Adipocyte (in vitro differentiated cells): ENCODE data around the gene SLIT3.

ENCODE experiments used
- DNase-seq: peaks from one replicate; pipeline ENCODE4 v3.0.0-alpha.2; 2015; ENCODE audit warnings: low read depth
- H3K27me3 ChIP-seq: replicated peaks from 2 replicates; pipeline ENCODE4 v1.7.0; 2013; ENCODE audit warnings: mild to moderate bottlenecking, low read length, moderate library complexity; ENCODE audit not compliant: control insufficient read depth, insufficient read depth
- H3K36me3 ChIP-seq: 2 replicates; pipeline ENCODE4 v1.7.0; 2013; ENCODE audit warnings: low read length, mild to moderate bottlenecking, moderate library complexity; ENCODE audit not compliant: control insufficient read depth, insufficient read depth, severe bottlenecking
- H3K4me1 ChIP-seq: 2 replicates; pipeline ENCODE4 v1.7.0; 2013; ENCODE audit warnings: mild to moderate bottlenecking, low read length, moderate library complexity; ENCODE audit not compliant: control insufficient read depth, insufficient read depth
- H3K4me3 ChIP-seq: 2 replicates; pipeline ENCODE4 v1.7.0; 2013; ENCODE audit warnings: mild to moderate bottlenecking, low read length, moderate library complexity
- H3K9ac ChIP-seq: 2 replicates; pipeline ENCODE4 v1.7.0; 2013; ENCODE audit warnings: mild to moderate bottlenecking, low read length, moderate library complexity
- H3K9me3 ChIP-seq: 2 replicates; pipeline ENCODE4 v1.7.0; 2013; ENCODE audit warnings: mild to moderate bottlenecking, low read length, moderate library complexity; ENCODE audit not compliant: control insufficient read depth

SLIT3 gene

GRCh38 chr5:168916852-168917251 lies 384.1 kb downstream of the SLIT3 start:
- peak overlapping the region; percentile 62 for H3K4me3 ChIP-seq
- H3K27me3 ChIP-seq = no peaks in the 10 kb centered on the region
- no peak for DNase-seq
- H3K9ac ChIP-seq = peak overlapping the region; percentile 8
- no peaks in the 10 kb centered on the region for H3K36me3 ChIP-seq
- H3K9me3 ChIP-seq = no peaks in the 10 kb centered on the region
- H3K4me1 ChIP-seq = peaks cover 20% of the 10 kb centered on the region

DNA sequence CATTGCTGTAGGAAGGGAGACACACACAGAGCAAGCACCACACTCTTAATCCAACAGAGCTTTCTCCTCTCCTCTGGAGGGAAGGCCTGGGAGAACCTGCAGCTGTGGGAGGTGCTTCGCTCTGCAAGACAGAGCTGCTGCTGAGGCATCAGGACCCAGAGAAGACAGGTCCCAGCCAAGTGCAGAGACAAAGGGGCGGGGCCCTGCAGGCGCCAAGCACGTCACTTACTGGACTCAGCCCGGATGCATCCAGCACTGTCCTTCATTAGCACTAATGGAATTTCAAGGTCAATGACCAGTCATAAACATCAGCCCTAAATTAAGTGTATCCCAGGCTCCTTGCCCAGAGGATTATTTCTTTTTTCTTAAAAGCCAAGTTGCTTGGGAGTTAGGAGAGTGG lies 384.7 kb downstream of the SLIT3 start:
- H3K9me3 ChIP-seq = no peaks in the 10 kb centered on the region
- DNase-seq = no peak
- H3K4me1 ChIP-seq = peaks cover 20% of the 10 kb centered on the region

DNA sequence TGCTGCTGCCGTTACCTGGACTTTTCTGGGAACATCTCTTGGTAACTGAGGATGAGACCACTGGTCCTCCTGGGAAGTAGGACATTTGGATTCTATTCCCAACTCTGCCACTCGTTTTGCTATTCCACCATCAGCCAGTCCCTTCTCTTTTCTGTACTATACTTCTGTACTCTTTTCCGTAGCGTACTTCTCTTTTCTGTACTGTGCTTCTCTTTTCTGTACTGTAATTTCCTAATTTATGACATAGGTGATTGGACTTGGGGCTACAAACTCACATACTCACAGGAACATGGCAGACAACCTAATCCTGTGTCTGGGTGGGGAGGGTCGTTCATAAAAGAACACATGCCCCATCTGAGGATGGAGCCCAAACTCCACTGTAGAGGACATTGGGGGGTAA lies 386.4 kb downstream of the SLIT3 start:
- no peak overlapping the region for H3K9ac ChIP-seq
- H3K4me1 ChIP-seq = peaks cover 20% of the 10 kb centered on the region
- no peaks in the 10 kb centered on the region for H3K27me3 ChIP-seq
- H3K4me3 ChIP-seq = no peak overlapping the region
- H3K9me3 ChIP-seq = no peaks in the 10 kb centered on the region
- no peaks in the 10 kb centered on the region for H3K36me3 ChIP-seq
- DNase-seq = no peak

More for the DNA sequence above, 384.7 kb downstream of the SLIT3 start:
- peak overlapping the region; percentile 8 for H3K9ac ChIP-seq
- H3K4me3 ChIP-seq = peak overlapping the region; percentile 62
- H3K27me3 ChIP-seq = no peaks in the 10 kb centered on the region
- H3K36me3 ChIP-seq = no peaks in the 10 kb centered on the region

DNA sequence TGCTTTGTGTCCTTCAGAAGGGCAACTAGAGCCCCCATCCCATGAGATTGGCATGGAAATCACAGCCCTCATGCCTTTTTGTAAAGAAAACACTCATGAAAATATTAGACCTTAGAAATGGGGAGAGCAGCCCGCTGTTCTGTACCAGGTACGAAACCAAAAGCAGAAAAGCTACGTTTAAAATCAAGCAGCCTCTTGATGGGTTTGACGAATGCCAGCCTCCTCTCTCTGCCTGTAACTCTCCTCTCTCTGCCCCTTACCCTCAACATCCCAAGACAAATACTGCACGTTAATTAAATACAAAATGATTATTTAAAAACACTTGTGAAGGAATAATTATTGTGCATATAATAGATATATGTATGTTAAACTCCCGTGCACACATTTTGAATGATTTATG lies 390.1 kb downstream of the SLIT3 start:
- Histone ChIP-seq H3K4me3 (no peak overlapping the region), H3K9ac (no peak overlapping the region), H3K9me3 (no peaks in the 10 kb centered on the region), H3K27me3 (no peaks in the 10 kb centered on the region), H3K4me1 (peaks cover 5% of the 10 kb centered on the region), H3K36me3 (no peaks in the 10 kb centered on the region)
- DNase-seq = no peak

DNA sequence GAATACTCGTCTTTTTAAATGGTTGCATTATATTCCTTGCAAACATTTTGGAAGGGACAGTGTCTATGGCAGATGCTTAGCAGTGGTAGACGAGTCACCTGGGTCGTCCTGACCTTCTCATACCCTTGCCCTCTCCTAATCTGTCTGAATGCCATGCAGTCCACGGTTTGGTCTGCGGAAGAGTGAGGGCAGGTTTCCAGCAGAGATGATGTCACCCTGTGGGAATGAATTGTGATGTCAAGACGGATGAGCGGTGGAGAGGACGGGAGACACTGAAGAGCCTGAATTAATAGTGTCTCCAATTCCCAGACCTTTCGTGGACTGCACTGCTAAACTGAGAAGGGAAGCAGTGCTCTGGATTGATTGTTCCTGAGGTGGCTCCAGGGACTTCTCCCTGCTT lies 392.7 kb downstream of the SLIT3 start:
- H3K9me3 ChIP-seq = no peaks in the 10 kb centered on the region
- no peak for DNase-seq
- peaks cover 3% of the 10 kb centered on the region for H3K4me1 ChIP-seq
- no peak overlapping the region for H3K9ac ChIP-seq
- H3K27me3 ChIP-seq = no peaks in the 10 kb centered on the region
- H3K36me3 ChIP-seq = no peaks in the 10 kb centered on the region
- H3K4me3 ChIP-seq = no peak overlapping the region

GRCh38 chr5:168903061-168903460 lies 397.9 kb downstream of the SLIT3 start:
- Histone ChIP-seq H3K9ac (no peak overlapping the region), H3K4me3 (no peak overlapping the region), H3K36me3 (no peaks in the 10 kb centered on the region), H3K9me3 (no peaks in the 10 kb centered on the region), H3K27me3 (no peaks in the 10 kb centered on the region), H3K4me1 (peaks cover 1% of the 10 kb centered on the region)
- DNase-seq = no peak

DNA sequence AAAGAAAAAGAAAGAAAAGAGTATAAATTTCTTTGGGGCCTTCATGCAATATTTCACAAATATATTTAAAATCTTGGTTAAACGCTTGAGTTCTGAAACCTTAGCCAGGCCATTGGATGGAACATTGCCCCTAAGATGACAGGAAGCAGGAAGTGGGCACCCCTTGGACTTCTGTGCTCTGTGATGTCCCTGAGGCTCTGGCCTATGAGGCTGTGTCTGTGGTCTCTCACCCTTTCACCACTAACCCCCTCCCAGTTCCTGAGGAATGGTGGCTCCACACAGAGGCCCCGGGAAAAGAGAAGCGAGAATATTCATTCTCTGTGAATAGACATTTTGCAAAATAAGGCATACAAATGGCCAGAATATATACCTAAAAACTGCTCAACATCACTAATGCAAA lies 401.3 kb downstream of the SLIT3 start:
- no peak for DNase-seq
- H3K9me3 ChIP-seq = no peaks in the 10 kb centered on the region
- H3K9ac ChIP-seq = no peak overlapping the region
- no peaks in the 10 kb centered on the region for H3K4me1 ChIP-seq
- no peak overlapping the region for H3K4me3 ChIP-seq
- no peaks in the 10 kb centered on the region for H3K27me3 ChIP-seq
- no peaks in the 10 kb centered on the region for H3K36me3 ChIP-seq

GRCh38 chr5:168899264-168899663 lies 401.7 kb downstream of the SLIT3 start:
- no peak for DNase-seq
- Histone ChIP-seq H3K4me1 (no peaks in the 10 kb centered on the region), H3K9ac (no peak overlapping the region), H3K36me3 (no peaks in the 10 kb centered on the region), H3K9me3 (no peaks in the 10 kb centered on the region), H3K4me3 (no peak overlapping the region), H3K27me3 (no peaks in the 10 kb centered on the region)

- H3K4me3 ChIP-seq = no peak overlapping the region
- no peaks in the 10 kb centered on the region for H3K27me3 ChIP-seq
- H3K9ac ChIP-seq = no peak overlapping the region
- H3K9me3 ChIP-seq = no peaks in the 10 kb centered on the region
- DNase-seq = peak; percentile 1
- peaks cover 5% of the 10 kb centered on the region for H3K4me1 ChIP-seq
- no peaks in the 10 kb centered on the region for H3K36me3 ChIP-seq
Observed at GRCh38 chr5:168898247-168898911, 402.6 kb downstream of the SLIT3 start.

DNA sequence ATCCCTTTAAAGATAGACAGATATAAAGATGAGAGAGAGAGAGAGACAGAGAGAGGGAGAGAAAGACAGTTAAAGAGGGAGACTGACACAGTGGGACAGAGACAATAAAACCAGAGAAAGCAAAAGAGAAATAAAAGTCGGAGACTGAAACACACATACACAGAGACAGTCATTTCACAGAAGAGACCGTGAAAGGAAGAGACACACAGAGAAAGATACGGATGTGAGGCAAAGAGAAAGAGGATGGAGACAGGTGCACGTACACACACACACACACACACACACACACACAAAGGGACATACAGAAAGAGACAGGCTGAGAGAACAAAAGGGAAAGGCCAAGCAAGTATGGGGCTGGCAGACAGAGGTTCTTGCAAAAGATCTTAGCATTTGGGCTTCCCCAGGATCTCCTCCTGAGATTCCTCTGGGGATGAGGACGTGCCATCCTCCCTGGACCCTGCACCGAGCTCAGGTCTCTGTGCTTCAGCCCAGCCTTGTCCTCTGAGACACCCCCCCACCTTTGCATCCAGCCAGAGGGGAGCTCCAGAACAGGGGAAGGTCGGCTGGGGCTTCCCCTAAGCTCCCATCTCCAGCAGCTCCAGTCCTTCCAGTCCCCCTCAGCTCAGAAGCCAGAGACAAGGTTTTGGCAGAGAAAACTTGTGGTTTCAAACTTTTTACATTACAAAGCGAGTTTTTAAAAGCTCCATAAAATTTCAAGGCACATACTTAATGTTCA lies 403.4 kb downstream of the SLIT3 start:
- no peaks in the 10 kb centered on the region for H3K36me3 ChIP-seq
- no peak overlapping the region for H3K9ac ChIP-seq
- no peaks in the 10 kb centered on the region for H3K27me3 ChIP-seq
- H3K4me3 ChIP-seq = no peak overlapping the region
- no peak for DNase-seq
- H3K4me1 ChIP-seq = peaks cover 5% of the 10 kb centered on the region
- no peaks in the 10 kb centered on the region for H3K9me3 ChIP-seq

GRCh38 chr5:168895295-168896071 lies 405.5 kb downstream of the SLIT3 start:
- no peak overlapping the region for H3K9ac ChIP-seq
- no peak overlapping the region for H3K4me3 ChIP-seq
- no peaks in the 10 kb centered on the region for H3K27me3 ChIP-seq
- H3K9me3 ChIP-seq = no peaks in the 10 kb centered on the region
- H3K4me1 ChIP-seq = peaks cover 5% of the 10 kb centered on the region
- no peaks in the 10 kb centered on the region for H3K36me3 ChIP-seq
- no peak for DNase-seq
